ENCODE measurements around the gene ENKUR. TPM values are rescaled to one million over a fixed set of nuclear protein-coding genes. Genes with fewer than 3 reads are reported as not detected.
"Not testable (repeated sequence)": the region's sequence is repeated elsewhere in the genome, so short reads cannot be mapped to it uniquely, and the experiment has no call there.

The ENKUR gene
- total RNA-seq, 1 donor: 0.09 TPM

GRCh38 chr10:25016376-25017153 lies 607 bp upstream of the ENKUR start, which contains the start of gene THNSL1:
TSS of gene THNSL1 (plus strand) at chr10:25016612. CDS start at chr10:25023224, 6,612 bp downstream.
- DNase-seq (ENCODE audit: low read depth): peak; percentile 98
- peak within 1 kb of the TSS; percentile 84 for H3K4me3 ChIP-seq (ENCODE audit: low read depth, low read length)
- TF ChIP-seq, protein P1, sequence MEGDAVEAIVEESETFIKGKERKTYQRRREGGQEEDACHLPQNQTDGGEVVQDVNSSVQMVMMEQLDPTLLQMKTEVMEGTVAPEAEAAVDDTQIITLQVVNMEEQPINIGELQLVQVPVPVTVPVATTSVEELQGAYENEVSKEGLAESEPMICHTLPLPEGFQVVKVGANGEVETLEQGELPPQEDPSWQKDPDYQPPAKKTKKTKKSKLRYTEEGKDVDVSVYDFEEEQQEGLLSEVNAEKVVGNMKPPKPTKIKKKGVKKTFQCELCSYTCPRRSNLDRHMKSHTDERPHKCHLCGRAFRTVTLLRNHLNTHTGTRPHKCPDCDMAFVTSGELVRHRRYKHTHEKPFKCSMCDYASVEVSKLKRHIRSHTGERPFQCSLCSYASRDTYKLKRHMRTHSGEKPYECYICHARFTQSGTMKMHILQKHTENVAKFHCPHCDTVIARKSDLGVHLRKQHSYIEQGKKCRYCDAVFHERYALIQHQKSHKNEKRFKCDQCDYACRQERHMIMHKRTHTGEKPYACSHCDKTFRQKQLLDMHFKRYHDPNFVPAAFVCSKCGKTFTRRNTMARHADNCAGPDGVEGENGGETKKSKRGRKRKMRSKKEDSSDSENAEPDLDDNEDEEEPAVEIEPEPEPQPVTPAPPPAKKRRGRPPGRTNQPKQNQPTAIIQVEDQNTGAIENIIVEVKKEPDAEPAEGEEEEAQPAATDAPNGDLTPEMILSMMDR (IDR thresholded peaks at IDR 0.05; ENCODE audit: insufficient read depth, low read length): no peak

GRCh38 chr10:25014579-25014978 lies 1.4 kb downstream of the ENKUR start:
- TF ChIP-seq, protein P1 (IDR thresholded peaks at IDR 0.05; ENCODE audit: insufficient read depth, low read length): no peak
- DNase-seq (ENCODE audit: low read depth): no peak
- H3K4me3 ChIP-seq (ENCODE audit: low read depth, low read length): no peak overlapping the region

DNA sequence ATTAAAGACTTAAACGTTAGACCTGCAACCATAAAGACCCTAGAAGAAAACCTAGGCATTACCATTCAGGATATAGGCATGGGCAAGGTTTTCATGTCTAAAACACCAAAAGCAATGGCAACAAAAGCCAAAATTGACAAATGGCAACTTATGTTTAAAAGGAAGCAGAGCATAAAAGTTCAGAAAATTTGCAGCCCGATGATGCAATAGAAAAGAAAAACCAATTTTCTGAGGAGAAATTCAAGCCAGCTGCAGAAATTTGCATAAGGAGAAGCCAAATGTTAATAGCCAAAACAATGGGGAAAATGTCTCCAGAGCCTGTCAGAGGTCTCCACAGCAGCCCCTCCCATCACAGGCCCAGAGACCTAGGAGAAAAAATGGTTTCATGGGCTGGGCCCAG lies 4.4 kb downstream of the ENKUR start:
- not testable (repeated sequence) for DNase-seq (ENCODE audit: low read depth)

DNA sequence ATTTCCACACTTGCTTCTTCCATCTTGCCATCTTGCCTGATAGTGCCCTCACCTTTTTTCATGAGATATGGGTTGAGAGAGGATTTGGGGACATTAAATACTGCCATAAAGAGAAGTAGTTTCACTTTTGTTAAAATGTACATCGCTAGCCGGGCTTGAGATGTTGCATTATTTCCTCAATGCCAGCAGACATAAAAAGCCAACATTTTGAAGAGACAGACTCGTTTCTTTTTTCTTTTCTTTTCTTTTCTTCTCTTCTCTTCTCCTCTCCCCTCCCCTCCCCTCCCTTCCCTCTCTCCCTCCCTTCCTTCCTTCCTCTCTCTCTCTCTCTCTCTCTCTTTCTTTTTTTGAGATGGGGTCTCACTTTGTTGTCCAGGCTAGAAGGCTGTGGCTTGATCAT lies 17.9 kb downstream of the ENKUR start:
- no peak for DNase-seq (ENCODE audit: low read depth)

More for the DNA sequence above, 4.4 kb downstream of the ENKUR start:
- not testable (repeated sequence) for H3K4me3 ChIP-seq (ENCODE audit: low read depth, low read length)

DNA sequence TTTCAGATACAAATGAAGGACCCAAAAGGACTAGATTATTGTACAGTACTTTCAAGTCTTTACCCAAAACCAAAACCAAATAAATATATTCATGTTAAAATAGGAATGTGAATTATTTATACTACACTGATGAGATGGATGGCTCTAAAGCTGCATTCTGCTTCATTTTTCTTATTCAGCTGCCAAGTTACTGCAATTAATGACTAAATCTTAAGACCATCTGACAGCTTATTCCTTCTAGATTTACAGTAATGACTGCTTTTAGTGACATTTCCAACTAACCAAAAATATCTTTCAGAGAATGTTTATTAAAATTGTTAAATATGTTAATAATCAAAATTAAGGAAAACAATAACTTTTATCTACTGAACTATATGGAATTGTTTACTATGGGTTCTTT lies 20.9 kb downstream of the ENKUR start:
- TF ChIP-seq, protein P1 (IDR thresholded peaks at IDR 0.05; ENCODE audit: insufficient read depth, low read length): no peak
- no peak overlapping the region for H3K4me3 ChIP-seq (ENCODE audit: low read depth, low read length)
- no peak for DNase-seq (ENCODE audit: low read depth)

More for the DNA sequence above, 17.9 kb downstream of the ENKUR start:
- H3K4me3 ChIP-seq (ENCODE audit: low read depth, low read length): no peak overlapping the region
- TF ChIP-seq, protein P1 (IDR thresholded peaks at IDR 0.05; ENCODE audit: insufficient read depth, low read length): no peak

DNA sequence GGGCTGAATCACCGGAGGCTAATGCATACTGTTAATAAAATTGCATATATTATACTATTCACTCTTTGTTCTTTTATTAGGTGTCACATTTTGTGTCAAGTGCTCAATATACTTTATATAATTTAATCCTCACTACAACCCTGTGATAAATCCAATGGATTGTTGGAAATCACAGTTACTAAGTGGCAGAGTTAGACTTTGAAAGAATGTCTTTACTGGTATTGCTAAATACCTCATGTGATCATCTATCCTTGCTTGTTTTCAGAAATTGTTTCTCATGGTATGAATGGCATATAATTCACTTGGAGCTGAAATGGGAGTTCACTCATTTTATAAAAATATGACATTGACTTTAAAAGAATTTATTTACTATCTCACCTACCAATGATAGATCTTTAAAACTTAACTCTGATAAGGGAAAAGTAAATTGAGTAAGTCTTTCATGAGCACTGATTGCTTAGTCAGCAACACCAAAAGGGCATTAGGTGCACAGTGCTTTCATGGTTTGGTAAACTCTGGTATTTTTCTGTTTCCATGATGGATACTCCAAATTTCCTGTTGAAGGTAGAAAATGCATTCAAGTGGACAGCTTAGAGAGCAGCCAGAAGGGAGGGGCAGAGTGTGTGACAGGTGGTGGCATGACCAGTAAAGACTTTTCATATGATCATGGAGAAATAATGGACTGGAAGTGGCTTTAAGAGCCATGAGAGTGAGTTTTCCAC lies 22.6 kb downstream of the ENKUR start:
- TF ChIP-seq, protein P1 (IDR thresholded peaks at IDR 0.05; ENCODE audit: insufficient read depth, low read length): no peak
- no peak overlapping the region for H3K4me3 ChIP-seq (ENCODE audit: low read depth, low read length)
- no peak for DNase-seq (ENCODE audit: low read depth)

GRCh38 chr10:24992512-24993133 lies 23.3 kb downstream of the ENKUR start:
- TF ChIP-seq, protein P1 (IDR thresholded peaks at IDR 0.05; ENCODE audit: insufficient read depth, low read length): no peak
- H3K4me3 ChIP-seq (ENCODE audit: low read depth, low read length): no peak overlapping the region

More at GRCh38 chr10:24992512-24993133, 23.3 kb downstream of the ENKUR start:
- no peak for DNase-seq (ENCODE audit: low read depth)

Measured in fibroblast of the aortic adventitia (primary cell).